ENCODE data around the gene RAB1A. TPM values are rescaled to one million over a fixed set of nuclear protein-coding genes. Genes with fewer than 3 reads are reported as not detected.

Gene RAB1A
- 110 and 165 TPM in 2 replicates for total RNA-seq (2021)
- Bru-seq, nascent RNA = percentile 98 among the genes with signal in this experiment
- BruChase-seq, experiment 1, labeled RNA remaining after a 2-hour chase = percentile 97 among the genes with signal in this experiment
- percentile 97 among the genes with signal in this experiment for BruChase-seq, experiment 2, labeled RNA remaining after a 6-hour chase
- long read RNA-seq, transcript RAB1A-203 (6 exons, 2,447 nt) = major isoform, 308 of 338 reads
- long read RNA-seq, partial matches to known transcripts = 8 of 338 reads
- long read RNA-seq, other reads (novel, unspliced or antisense) = 17 of 338 reads

DNA sequence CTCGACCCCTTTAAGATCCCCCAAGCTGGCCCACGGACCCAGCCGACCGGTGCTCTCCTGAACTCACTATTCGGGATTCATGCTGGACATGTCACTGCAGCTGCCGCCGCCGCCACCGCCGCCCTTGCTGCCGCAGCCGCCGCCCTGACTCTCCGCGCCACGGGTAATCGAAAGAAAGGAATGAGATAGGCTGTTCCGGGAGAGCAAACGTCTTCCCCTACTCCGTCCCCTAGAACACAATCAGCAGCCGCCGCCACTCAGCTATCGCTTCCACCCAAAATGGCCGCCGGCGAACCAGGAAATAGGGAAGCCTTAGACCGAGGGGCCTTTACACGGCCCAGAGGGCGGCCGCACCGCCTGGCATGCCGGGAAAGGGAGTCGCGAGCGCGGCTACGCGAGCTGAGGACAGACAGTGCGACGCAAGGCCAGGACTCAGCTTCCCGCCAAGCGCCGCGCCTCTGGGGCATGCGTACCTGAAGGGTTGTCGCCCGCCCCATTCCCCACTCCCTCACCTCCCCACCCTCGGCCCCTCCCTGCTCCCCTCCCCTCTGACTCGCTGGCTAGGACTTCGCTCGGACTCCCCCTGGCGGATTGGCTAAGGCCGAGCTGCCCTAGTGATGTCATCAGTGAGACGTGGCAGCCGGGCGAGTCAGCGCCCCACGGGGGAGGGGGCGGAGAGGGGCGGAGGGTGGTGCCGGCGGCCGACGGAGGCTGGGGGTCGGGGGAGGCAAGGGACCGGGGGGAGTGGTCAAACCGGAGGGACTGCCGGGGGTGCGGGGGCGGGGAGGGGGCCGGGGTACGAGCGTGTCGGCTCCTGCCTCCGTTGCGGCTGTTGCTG is at the start of gene RAB1A:
RAB1A (minus strand) TSS at position 281 of the 838 bp plus-strand sequence; CDS start at position 90, 191 bp downstream.
- peaks cover 11% of the 10 kb centered on the region; the same call in 1 of the 2 replicates for H3F3A ChIP-seq (ENCODE audit: insufficient read depth, low read depth)
- no peaks in the 10 kb centered on the region for H3K27me3 ChIP-seq (ENCODE audit: insufficient read depth, low read depth)
- peak within 1 kb of the TSS; percentile 75 for H3K4me3 ChIP-seq
- H2AFZ ChIP-seq = peak within 1 kb of the TSS; percentile 90
- POLR2A ChIA-PET (ENCODE audit: unreplicated experiment) = interaction anchor here (0.5 to 1.3 kb wide), 16 partner anchors 27 to 1255 kb away, joined by 3 to 36 read pairs (median 4); partner anchors contain the start of gene ACTR2
- H3K9me2 ChIP-seq (ENCODE audit: insufficient read depth) = no peaks in the 10 kb centered on the region
- H3K79me2 ChIP-seq (ENCODE audit: low read depth) = peaks cover 49% of the 10 kb centered on the region
- CTCF ChIA-PET = interaction anchor here (0.6 to 1.1 kb wide), 7 partner anchors 13 to 216 kb away, joined by 3 to 17 read pairs (median 7); partner anchors contain the start of gene ACTR2
- H3K9me3 ChIP-seq (ENCODE audit: insufficient read depth, low read depth) = no peaks in the 10 kb centered on the region
- H3K4me1 ChIP-seq (replicated peaks; ENCODE audit: insufficient read depth) = peaks cover 33% of the 10 kb centered on the region
- intact Hi-C loops (cut with micrococcal nuclease; ENCODE audit: unreplicated experiment) = loop anchor here (1.0 kb wide), 1 partner anchor 97 kb away; the partner anchor contains the start of gene ACTR2
- H4K20me1 ChIP-seq (ENCODE audit: insufficient read depth) = peaks cover 43% of the 10 kb centered on the region
- peak within 1 kb of the TSS; percentile 98 for H3K4me2 ChIP-seq
- no peak for TF ChIP-seq EZH2 (IDR thresholded peaks at IDR 0.05; ENCODE audit: low read depth)
- TF ChIP-seq, protein P1, sequence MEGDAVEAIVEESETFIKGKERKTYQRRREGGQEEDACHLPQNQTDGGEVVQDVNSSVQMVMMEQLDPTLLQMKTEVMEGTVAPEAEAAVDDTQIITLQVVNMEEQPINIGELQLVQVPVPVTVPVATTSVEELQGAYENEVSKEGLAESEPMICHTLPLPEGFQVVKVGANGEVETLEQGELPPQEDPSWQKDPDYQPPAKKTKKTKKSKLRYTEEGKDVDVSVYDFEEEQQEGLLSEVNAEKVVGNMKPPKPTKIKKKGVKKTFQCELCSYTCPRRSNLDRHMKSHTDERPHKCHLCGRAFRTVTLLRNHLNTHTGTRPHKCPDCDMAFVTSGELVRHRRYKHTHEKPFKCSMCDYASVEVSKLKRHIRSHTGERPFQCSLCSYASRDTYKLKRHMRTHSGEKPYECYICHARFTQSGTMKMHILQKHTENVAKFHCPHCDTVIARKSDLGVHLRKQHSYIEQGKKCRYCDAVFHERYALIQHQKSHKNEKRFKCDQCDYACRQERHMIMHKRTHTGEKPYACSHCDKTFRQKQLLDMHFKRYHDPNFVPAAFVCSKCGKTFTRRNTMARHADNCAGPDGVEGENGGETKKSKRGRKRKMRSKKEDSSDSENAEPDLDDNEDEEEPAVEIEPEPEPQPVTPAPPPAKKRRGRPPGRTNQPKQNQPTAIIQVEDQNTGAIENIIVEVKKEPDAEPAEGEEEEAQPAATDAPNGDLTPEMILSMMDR (conservative IDR thresholded peaks at IDR 0.05) = peak; percentile 52; the same call in 1 of the 2 replicates
- H3K36me3 ChIP-seq (ENCODE audit: low read depth) = no peaks in the 10 kb centered on the region
- peak; percentile 97 to 99 for DNase-seq
- BruUV-seq (replicated peaks) = no TSS peak
- H3K27ac ChIP-seq = peak within 1 kb of the TSS; percentile 87

DNA sequence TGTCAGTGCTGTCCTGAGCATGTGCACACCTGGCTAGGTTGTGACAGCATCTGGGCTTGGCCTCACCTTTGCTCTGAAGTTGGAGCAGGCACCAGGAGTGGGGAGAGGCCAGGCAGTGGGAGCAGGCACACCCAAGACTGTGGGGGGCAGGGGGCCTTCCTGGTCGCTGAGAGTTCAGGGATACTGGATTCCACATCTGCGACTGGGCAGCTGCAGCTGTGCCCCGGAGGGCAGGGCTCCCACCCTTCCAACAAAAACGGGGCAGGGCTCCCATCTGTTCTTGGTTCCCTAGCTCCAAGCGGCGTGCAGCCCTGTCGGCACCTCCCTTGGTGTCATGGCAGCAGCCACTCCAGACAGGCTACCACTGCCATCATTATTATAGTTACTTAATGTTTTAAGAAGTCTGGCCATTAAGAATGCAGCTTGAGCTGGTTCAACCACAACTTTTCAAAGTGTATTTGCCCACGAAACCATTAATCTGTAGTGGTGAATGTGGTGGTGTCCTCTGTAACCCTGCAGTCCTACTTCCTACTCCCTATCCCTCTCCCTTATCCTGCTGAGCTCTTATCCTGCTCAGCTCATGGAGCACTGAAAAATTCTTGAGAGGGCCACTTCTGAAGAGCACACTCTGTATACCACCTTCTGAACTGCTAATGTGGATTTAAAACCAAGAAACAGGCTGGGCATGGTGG is 48.0 kb upstream of the RAB1A start:
- no TSS peak for BruUV-seq (replicated peaks)
- H3K79me2 ChIP-seq (ENCODE audit: low read depth) = no peaks in the 10 kb centered on the region

More for the DNA sequence above, 48.0 kb upstream of the RAB1A start:
- TF ChIP-seq, protein P1 (conservative IDR thresholded peaks at IDR 0.05) = no peak
- no peak for TF ChIP-seq EZH2 (IDR thresholded peaks at IDR 0.05; ENCODE audit: low read depth)
- H3K4me1 ChIP-seq (replicated peaks; ENCODE audit: insufficient read depth) = no peaks in the 10 kb centered on the region
- CTCF ChIA-PET = no interaction called here
- H4K20me1 ChIP-seq (ENCODE audit: insufficient read depth) = no peaks in the 10 kb centered on the region
- H2AFZ ChIP-seq = 0 out of 2 replicates have a peak overlapping the region, but pooled peaks have one; percentile 18
- no peaks in the 10 kb centered on the region for H3K27me3 ChIP-seq (ENCODE audit: insufficient read depth, low read depth)
- no peaks in the 10 kb centered on the region for H3K9me2 ChIP-seq (ENCODE audit: insufficient read depth)
- no peaks in the 10 kb centered on the region for H3K9me3 ChIP-seq (ENCODE audit: insufficient read depth, low read depth)
- H3K4me3 ChIP-seq = no peak overlapping the region
- no peaks in the 10 kb centered on the region for H3K36me3 ChIP-seq (ENCODE audit: low read depth)
- no peaks in the 10 kb centered on the region for H3F3A ChIP-seq (ENCODE audit: insufficient read depth, low read depth)
- H3K27ac ChIP-seq = no peak overlapping the region
- intact Hi-C loops (cut with micrococcal nuclease; ENCODE audit: unreplicated experiment) = no loop called here
- DNase-seq = no peak
- H3K4me2 ChIP-seq = no peak overlapping the region
- POLR2A ChIA-PET (ENCODE audit: unreplicated experiment) = interaction anchor here (0.6 kb wide), 1 partner anchor 50 kb away, joined by 12 read pairs; the partner anchor contains the start of gene ACTR2
